CD4-positive, alpha-beta T cell treated with Interleukin-6 at 100 ng/mL for 8 hours (primary cell): ENCODE results near the gene KRT3.
"Not testable (repeated sequence)": the region's sequence is repeated elsewhere in the genome, so short reads cannot be mapped to it uniquely, and the experiment has no call there.

Source experiments
- DNase-seq: peaks from one replicate; pipeline ENCODE4 v3.0.0-alpha.2; 2020; ENCODE audit warnings: mixed read lengths, low spot score

KRT3 gene

DNA sequence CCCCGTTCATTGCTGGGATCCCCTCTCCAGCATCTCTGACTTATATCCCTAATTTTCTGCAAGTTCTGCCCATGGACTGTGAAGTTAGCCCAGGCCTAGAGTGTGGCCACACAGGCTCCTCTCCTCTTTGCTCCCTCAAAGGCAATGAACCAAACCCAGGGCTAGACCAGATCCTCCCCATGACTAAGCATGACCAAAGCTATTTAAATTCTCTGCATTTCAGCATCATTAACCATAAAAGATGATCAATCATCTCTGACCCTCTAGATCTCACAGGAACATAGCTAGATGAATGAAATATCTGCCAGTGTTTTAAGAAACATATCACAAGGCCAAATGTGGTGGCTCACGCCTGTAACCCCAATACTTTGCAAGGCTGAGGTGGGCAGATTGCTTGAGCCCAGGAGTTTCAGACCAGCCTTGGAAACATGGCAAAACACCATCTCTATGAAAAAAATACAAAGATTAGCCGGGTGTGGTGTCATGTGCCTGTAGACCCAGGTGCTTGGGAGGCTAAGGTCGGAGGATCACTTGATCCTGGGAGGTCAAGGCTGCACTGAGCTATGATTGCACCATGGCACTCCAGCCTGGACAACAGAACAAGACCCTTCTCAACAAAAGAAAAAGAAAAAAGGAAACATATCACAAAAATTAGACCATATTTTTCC is 2.2 kb upstream of the KRT3 start:
- no peak for DNase-seq

DNA sequence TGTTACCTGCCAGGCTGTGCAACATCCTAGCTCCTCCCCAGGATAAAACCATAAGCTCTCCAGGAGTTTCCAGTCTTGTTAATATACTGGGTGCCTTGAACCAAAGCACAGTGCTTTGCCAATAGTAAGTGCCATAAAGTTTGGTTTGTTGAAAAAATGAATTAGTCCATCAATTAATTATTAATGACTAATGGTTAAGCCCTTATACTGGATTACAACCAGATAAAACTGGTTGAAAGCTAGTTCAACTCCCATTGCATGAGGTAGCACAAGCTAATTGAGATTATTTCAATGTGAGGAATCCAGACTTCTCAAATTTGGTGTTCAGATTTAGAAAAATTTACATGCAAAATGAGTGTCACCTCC is 1.6 kb upstream of the KRT3 start:
- DNase-seq = no peak

GRCh38 chr12:52796839-52797528 is 1.1 kb upstream of the KRT3 start:
- DNase-seq = no peak

- DNase-seq = no peak
Measured at GRCh38 chr12:52796429-52796794, 495 bp upstream of the KRT3 start.

GRCh38 chr12:52795332-52795674 is 614 bp downstream of the KRT3 start:
- DNase-seq = not testable (repeated sequence)

DNA sequence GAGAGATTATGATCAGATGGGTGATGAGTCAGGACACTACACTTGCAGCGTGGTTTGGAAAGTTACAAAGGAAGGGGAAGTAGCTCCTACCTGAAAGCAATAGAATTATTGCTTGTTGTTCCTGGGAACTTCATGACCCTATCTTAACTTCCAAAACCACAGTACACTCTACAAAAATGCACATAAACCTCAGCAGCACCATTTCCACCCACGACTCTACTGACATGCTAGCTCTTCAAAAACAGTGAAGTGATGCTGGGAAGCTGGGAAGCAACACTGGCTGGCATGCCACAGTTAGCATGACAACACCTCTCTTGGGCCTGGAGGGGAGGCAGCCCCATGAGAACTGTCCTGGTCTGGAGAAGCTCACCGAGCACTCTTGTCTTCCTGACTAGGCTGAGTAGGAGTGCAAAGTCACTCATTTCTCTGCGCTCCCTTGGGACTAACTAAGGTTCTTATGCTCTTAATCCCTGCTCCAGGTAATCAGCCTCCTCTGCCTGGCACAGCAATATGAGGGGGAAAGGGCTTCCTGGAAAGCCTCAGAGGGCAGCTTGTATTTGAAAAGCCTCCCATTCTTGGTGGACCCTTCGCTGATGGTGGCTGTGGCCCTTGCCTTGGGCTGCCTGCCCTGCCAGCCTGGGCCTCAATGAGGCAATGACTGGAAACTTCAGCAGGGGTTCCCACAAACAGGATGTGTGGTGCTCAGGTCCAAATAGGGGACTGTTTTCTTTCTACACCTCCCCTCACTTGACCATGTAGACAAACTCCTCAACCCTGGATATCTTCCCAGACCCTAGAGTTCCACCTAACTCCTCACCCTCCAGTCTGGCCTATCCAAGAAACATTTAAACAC is 1.2 kb downstream of the KRT3 start:
- no peak for DNase-seq

DNA sequence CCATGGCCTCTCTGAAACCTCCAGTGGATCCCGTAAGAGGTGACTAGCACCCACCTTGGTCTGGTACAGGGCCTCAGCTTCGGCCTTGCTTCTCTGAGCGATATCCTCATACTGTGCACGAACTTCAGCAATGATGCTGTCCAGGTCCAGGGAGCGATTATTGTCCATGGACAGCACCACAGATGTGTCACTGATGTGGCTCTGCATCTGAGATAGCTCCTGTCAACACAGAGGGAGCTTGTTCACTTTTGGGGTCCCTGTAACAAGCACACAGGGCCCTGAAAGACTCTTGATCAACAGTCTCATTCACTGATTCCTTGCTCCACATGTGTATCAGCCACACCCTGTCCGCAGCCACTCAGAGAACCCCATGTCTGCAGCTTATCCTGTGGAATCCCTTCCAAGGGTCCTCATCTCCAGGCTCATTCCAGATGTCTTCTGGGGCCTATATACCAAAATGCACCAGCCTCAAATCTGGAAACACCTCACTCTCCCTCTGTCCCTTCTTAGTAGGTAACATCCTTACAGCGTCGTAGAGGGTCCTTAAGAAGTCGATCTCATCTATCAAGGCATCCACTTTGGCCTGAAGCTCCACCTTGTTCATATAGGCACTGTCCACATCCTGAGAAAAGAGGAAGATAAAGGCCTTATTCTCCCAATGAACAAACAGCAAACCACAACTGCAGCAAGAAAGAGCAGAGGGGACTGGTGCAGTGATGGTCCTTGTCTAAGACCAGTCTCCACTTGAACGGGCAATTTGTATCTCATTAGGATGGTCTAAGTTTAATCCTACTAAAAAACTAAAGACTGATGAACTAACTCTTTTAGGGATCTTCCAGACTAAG is 3.5 kb downstream of the KRT3 start:
- no peak for DNase-seq

GRCh38 chr12:52791271-52792184 is 4.4 kb downstream of the KRT3 start:
- no peak for DNase-seq

- no peak for DNase-seq
Measured at GRCh38 chr12:52790427-52791270, 5.3 kb downstream of the KRT3 start.

GRCh38 chr12:52789637-52790426 is 6.1 kb downstream of the KRT3 start:
- no peak for DNase-seq

GRCh38 chr12:52788876-52789636 is 6.9 kb downstream of the KRT3 start:
- no peak for DNase-seq

DNA sequence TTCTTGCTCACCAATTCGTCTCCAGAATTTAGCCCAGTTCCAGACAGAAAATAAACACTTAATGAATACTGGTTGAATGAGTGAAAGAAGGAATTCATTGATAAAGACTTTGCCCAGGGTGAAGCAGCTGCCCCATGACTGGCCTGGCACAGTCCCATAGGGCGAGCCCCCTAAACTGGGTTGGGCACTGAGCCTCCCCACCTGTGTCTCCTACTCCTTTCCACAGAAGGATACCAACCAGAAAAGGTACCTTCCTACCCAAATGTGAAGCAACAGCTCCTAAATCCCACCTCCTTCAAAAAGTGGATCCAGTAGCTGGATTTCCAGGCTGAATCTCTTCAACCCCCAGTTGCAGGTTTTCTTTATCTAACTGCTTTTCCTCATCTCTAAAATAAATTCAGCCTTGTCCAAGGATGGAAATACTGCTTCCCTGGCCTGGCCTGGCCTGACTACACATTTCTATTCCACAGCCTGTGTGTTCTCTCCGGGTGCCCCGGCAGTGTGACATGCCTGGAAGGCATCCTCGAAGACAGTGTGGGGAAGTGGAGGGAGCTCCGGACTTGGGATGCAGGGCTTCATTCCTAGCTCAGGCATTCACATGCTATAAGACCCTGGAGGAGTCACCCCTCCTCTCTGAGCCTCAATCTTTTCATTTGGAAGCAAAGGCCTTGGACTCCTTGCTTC is 7.6 kb downstream of the KRT3 start:
- no peak for DNase-seq

GRCh38 chr12:52787324-52788191 is 8.4 kb downstream of the KRT3 start:
- no peak for DNase-seq

GRCh38 chr12:52784909-52785308 is 11.0 kb downstream of the KRT3 start:
- no peak for DNase-seq

DNA sequence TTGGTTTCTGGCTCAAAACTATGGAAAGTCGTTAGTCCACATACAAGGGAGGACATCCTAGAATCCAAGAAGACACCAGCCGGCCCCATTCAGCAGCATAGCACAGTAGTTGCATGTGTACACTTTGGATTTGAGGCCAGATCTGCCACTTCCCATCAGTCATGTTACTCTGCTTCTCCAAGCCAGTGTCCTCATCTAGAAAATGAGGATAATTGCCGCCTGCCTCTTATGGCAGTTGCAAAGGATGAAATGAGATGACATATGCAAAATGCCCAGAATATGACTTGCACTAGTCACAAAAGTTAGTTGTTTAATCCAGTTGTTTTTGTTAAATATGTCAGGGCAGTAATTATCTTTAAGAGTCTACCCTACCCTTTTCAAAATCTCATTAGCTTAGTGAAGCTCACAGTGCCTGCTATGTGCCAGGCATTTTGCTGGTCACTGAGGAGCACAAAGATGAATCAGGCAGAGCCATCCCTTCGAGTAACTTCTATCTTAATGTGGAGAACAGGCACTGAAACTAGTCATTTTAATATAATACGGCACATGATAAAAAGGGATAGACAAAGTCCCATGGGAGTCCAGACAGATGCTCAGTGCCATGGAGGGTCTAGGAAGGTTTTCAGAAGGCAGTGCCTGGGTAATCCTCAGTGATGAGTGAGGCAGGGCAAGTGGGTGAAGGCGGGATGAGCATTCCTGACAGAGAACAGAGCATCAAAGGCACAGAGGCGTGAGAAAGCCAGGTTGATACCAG is 12.2 kb downstream of the KRT3 start:
- DNase-seq = no peak

DNA sequence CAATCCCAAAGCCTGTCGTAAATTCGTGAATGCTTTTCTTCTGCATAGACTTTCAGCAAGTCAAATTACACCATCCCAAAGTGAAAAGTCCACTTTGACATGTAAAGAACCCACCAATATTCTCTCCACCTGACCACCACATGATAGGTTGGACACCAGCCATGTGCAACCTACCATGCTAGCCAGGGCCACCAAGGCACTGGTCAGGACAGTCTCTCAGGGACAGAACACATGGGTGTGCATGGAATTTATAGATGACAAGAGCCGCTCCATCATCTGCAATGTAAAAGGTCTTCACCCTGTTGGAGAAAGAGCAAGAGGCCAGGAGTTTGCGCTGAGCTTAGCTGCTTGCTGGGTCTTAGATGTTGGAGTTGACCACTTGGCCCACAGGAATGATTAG is 13.4 kb downstream of the KRT3 start:
- no peak for DNase-seq
